Upper lobe of left lung (tissue), 6 donors: Measurements from ENCODE around the gene CFAP69. TPM values are rescaled to one million over a fixed set of nuclear protein-coding genes. Genes with fewer than 3 reads are reported as not detected.

Experiments used
- ATAC-seq, 2 donors: fragments of 200-7000 bp; cut with Tn5 transposase; one replicate each; pipeline ENCODE4 v1.9.1; 2022; ENCODE audit warnings: mild to moderate bottlenecking in 2 of 2, moderate library complexity in 2 of 2; ENCODE audit not compliant: low FRiP score in 2 of 2
- DNase-seq, 2 donors: peaks; one replicate each; pipeline ENCODE4 v3.0.0-alpha.2; 2019 to 2020
- H3K27ac ChIP-seq, 4 donors: fragments of 200-600 bp; sonication (generic); one replicate each; pipeline ENCODE4 v1.5.1; 2016 to 2019
- H3K27me3 ChIP-seq, 4 donors: fragments of 200-600 bp; sonication (generic); one replicate each; pipeline ENCODE4 v1.5.1; 2017 to 2019
- H3K36me3 ChIP-seq, 4 donors: fragments of 200-600 bp; sonication (generic); one replicate each; pipeline ENCODE4 v1.5.1; 2016 to 2019
- H3K4me1 ChIP-seq, 4 donors: fragments of 200-600 bp; sonication (generic); one replicate each; pipeline ENCODE4 v1.5.1; 2018 to 2019
- H3K4me3 ChIP-seq, 4 donors: fragments of 200-600 bp; sonication (generic); one replicate each; pipeline ENCODE4 v1.5.1; 2017 to 2019; ENCODE audit warnings: mild to moderate bottlenecking in 2 of 4, moderate library complexity in 1 of 4
- H3K9me3 ChIP-seq, 4 donors: fragments of 200-600 bp; sonication (generic); one replicate each; pipeline ENCODE4 v1.5.1; 2018 to 2019
- EP300 ChIP-seq, 4 donors: sonication (generic); formaldehyde crosslinking; IDR thresholded peaks; one replicate each; pipeline ENCODE4 v1.5.1; 2017; ENCODE audit warnings: antibody characterized with exemption in 4 of 4, control low read depth in 2 of 4
- POLR2A ChIP-seq, 4 donors: fragments of 450-650 bp; IDR thresholded peaks; one replicate each; pipeline ENCODE4 v1.5.1; 2016 to 2017; ENCODE audit warnings: antibody characterized with exemption in 4 of 4, mild to moderate bottlenecking in 2 of 4
- POLR2AphosphoS5 ChIP-seq, 2 donors: sonication (generic); formaldehyde crosslinking; IDR thresholded peaks; one replicate each; pipeline ENCODE4 v1.5.1; 2017; ENCODE audit warnings: antibody characterized with exemption in 2 of 2
- WGBS, 2 donors: methylation state at CpG; one replicate each; pipeline ENCODE4 v1.1.5; 2017 to 2018; 5-methylcytosine and 5-hydroxymethylcytosine counted together
- total RNA-seq, 6 donors: library from RNA; depleted of rRNA in 4 of 6; stranded (reverse); fragments of >200 nt in 4 of 6; gene quantifications; one replicate each; pipeline versions ENCODE4 v1.1.0 to v1.2.1, GENCODE V29; 2016 to 2021
- TF ChIP-seq, protein P1 (sequence below), 6 experiments: fragments of 450-650 bp in 4 of 6; fragments of 200-600 bp in 2 of 6; sonication (generic) in 2 of 6; IDR thresholded peaks; one replicate each; pipeline ENCODE4 v1.5.1; 2016 to 2019; ENCODE audit warnings: antibody characterized with exemption in 6 of 6
- donor health status: DM: no; HTN: no; CAD: no; lungs with moderate emphysema.
- donor health status: DM: no; HTN: yes; CAD: no; lungs with severe emphysema.

The CFAP69 gene
- total RNA-seq, 6 donors from 2014 or later: 3.4 to 34.9 (median 6.9) TPM

DNA sequence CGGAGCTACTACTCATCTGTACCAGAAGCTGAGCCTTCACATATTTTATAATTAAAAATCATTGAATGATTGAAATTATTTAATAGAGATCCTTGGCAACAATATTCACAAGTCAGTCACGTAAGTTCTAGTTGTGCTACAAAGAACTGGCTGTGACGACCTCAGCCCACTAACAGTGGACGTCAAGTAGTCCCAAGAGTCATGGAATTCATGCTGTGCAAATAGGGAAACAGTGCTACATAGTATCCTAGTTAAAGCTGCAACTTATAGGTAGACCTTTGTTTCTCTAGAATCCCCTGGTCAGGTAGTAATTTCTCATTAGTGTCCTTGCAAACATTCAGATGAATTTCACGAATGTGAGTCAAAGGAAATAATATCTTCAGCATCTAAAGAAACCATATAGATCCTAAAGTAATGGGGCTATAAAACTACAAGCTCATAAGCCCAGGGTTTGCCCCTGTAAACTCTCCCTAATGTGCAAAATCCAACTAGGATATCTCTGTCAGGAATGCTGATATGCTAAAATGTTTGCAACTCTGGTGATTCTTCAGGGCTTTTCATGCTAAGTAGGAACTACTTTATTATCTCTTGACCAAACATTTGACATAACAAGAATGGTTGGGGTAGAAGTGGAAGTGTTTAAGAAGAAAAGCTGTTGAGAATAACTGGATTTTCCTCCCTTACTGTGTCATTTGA lies 31.2 kb downstream of the CFAP69 start:
- no peak for TF ChIP-seq POLR2A (IDR thresholded peaks at IDR 0.05)
- no peak for TF ChIP-seq EP300 (IDR thresholded peaks at IDR 0.05)
- no peak for TF ChIP-seq POLR2AphosphoS5 (IDR thresholded peaks at IDR 0.05)
- TF ChIP-seq, protein P1, sequence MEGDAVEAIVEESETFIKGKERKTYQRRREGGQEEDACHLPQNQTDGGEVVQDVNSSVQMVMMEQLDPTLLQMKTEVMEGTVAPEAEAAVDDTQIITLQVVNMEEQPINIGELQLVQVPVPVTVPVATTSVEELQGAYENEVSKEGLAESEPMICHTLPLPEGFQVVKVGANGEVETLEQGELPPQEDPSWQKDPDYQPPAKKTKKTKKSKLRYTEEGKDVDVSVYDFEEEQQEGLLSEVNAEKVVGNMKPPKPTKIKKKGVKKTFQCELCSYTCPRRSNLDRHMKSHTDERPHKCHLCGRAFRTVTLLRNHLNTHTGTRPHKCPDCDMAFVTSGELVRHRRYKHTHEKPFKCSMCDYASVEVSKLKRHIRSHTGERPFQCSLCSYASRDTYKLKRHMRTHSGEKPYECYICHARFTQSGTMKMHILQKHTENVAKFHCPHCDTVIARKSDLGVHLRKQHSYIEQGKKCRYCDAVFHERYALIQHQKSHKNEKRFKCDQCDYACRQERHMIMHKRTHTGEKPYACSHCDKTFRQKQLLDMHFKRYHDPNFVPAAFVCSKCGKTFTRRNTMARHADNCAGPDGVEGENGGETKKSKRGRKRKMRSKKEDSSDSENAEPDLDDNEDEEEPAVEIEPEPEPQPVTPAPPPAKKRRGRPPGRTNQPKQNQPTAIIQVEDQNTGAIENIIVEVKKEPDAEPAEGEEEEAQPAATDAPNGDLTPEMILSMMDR (IDR thresholded peaks at IDR 0.05): no peak
- no peak for DNase-seq
- no peaks in the 10 kb centered on the region for H3K4me1 ChIP-seq
- H3K4me3 ChIP-seq: no peak overlapping the region
- H3K27me3 ChIP-seq: no peaks in the 10 kb centered on the region
- no peak overlapping the region for H3K27ac ChIP-seq
- peaks cover 0 to 5% (median 0%) of the 10 kb centered on the region in 4 donors for H3K36me3 ChIP-seq
- 71 to 73% methylated on average over 5 of the region's 5 CpGs for WGBS, 2 donors
- no peak for ATAC-seq
- no peaks in the 10 kb centered on the region for H3K9me3 ChIP-seq

DNA sequence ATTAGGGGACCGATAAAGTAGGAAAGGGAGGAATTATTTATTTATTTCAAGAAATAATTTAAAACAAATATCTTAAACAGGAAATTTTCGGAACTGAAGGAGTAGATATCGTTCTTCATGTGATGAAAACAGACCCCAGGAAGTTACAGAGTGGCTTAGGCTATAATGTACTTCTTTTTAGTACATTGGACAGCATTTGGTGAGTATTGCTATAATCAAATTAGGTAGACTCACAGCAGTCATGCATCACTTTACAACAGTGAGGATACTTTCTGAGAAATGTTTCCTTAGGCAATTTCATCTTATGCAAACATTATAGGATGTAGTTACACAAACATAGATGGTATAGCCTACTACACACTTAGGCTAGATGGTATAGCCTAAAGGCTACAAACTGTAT lies 43.2 kb downstream of the CFAP69 start:
- no peak overlapping the region for H3K27ac ChIP-seq
- no peak overlapping the region for H3K4me3 ChIP-seq
- no peaks in the 10 kb centered on the region for H3K9me3 ChIP-seq
- WGBS, 2 donors: 87 to 89% methylated on average over 3 of the region's 3 CpGs
- ATAC-seq (no peak), DNase-seq (no peak)
- H3K36me3 ChIP-seq: no peaks in the 10 kb centered on the region
- H3K4me1 ChIP-seq: no peaks in the 10 kb centered on the region
- TF ChIP-seq POLR2A (IDR thresholded peaks at IDR 0.05) (no peak), EP300 (IDR thresholded peaks at IDR 0.05) (no peak), POLR2AphosphoS5 (IDR thresholded peaks at IDR 0.05) (no peak)
- TF ChIP-seq, protein P1 (IDR thresholded peaks at IDR 0.05): no peak
- no peaks in the 10 kb centered on the region for H3K27me3 ChIP-seq

DNA sequence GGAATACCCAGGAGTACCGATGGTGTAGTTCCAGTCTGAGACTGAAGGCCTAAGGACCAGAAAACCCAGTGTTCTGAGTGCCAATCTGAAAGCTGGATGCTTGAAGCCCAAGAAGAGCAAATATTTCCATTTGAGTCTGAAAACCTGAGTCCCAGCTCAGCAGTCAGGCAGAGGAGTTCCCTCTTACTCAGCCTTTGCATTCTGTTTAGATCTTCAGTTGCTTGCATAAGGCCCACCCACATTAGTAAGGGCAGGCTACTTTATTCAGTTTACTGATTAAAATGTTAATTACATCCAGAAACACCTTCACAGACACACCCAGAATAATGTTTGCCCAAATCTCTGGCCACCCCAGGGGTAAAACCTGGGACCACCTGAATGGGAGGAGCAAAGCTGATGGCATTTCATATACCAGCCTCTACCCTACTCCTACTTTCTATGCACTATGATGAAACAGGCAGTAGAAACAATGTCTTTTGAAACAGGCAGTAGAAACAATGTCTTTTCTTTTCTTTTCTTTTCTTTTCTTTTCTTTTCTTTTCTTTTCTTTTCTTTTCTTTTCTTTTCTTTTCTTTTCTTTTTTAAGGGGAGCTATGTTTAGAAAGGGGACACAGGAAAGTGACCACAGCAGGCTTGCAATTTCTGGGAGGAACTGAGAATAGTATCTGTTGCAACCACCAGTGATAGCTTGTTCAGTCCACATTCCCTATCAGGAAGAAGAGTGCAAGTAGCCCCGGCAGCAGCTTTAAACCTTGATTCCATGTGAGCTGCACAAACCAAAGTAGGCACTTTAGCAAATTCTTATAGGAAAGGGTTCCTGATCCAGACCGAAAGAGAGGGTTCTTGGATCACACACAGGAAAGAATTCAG lies 45.5 kb downstream of the CFAP69 start:
- DNase-seq: no peak
- H3K4me3 ChIP-seq: no peak overlapping the region
- H3K27me3 ChIP-seq: no peaks in the 10 kb centered on the region
- 87% methylated on average over 3 of the region's 3 CpGs for WGBS, 2 donors
- no peaks in the 10 kb centered on the region for H3K9me3 ChIP-seq
- H3K4me1 ChIP-seq: no peaks in the 10 kb centered on the region
- no peaks in the 10 kb centered on the region for H3K36me3 ChIP-seq
- H3K27ac ChIP-seq: no peak overlapping the region
- no peak for ATAC-seq
- TF ChIP-seq, protein P1 (IDR thresholded peaks at IDR 0.05): no peak
- TF ChIP-seq EP300 (IDR thresholded peaks at IDR 0.05) (no peak), POLR2AphosphoS5 (IDR thresholded peaks at IDR 0.05) (no peak), POLR2A (IDR thresholded peaks at IDR 0.05) (no peak)

DNA sequence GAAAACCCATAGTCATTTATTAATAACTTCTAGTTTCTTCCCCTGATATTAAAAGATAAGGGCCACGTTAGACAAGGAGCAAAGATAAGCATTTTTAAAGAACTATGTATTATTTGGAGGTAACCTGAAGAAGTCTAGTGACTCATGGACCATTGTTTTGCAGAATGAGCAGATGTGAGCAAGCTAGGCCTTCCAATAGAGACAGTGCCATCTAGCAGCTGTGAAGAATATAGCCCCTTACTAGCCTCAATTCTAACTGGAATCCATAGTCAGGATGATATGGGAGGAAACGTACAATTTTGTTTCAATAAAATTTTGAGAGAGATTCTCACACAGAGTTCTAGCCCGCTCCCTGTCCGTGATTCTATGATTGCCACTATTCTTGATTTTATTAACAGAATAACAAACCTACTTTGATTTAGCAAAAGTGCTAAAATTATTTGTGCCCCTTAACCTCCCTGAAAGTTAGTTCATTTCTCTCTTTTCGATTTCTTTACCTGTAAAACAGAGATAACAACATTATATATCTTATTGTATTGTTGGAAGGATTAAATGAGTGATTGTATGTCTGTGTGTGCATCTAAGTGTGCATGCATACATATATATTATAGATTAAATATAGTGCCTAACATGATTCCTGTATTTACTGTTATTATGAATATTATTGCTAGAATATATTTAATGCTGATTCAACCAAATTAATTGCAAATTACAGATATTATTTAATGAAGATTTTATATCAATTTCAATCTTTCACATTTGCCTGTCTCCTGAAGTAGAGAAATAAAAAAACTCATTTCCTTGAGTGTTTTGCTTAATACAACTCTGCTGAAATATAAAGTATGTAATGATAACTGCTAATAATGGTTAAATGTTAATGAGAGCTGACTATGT lies 53.4 kb downstream of the CFAP69 start:
- Histone ChIP-seq H3K27ac (no peak overlapping the region), H3K4me1 (no peaks in the 10 kb centered on the region), H3K9me3 (no peaks in the 10 kb centered on the region), H3K4me3 (no peak overlapping the region), H3K27me3 (no peaks in the 10 kb centered on the region), H3K36me3 (no peaks in the 10 kb centered on the region)
- 62 to 73% methylated on average over 5 of the region's 5 CpGs for WGBS, 2 donors
- ATAC-seq (peak in 1 of 2 donors; percentile 91), DNase-seq (no peak)
- TF ChIP-seq EP300 (IDR thresholded peaks at IDR 0.05): no peak
- TF ChIP-seq, protein P1 (IDR thresholded peaks at IDR 0.05): peak in 2 of 6 experiments; percentile 18 to 29
- TF ChIP-seq POLR2AphosphoS5 (IDR thresholded peaks at IDR 0.05): no peak
- TF ChIP-seq POLR2A (IDR thresholded peaks at IDR 0.05): no peak
